AG09319 (cell line): ENCODE measurements around the gene RRP12.

ENCODE experiments used
- DNase-seq: peaks from one replicate; pipeline ENCODE4 v3.0.0-alpha.2; 2010; ENCODE audit warnings: low read depth; ENCODE audit errors: extremely low read depth
- CTCF ChIP-seq: IDR thresholded peaks from 2 replicates; pipeline ENCODE4 v1.5.1; 2011; ENCODE audit warnings: low read depth, mild to moderate bottlenecking, inconsistent platforms, low read length, moderate library complexity

The RRP12 gene

GRCh38 chr10:97333601-97334369, 67.4 kb downstream of the RRP12 start:
- no peak for DNase-seq
- TF ChIP-seq CTCF, result no peak

GRCh38 chr10:97333351-97333600, 67.9 kb downstream of the RRP12 start:
- TF ChIP-seq CTCF, result no peak; the same call in 1 of the 2 replicates
- DNase-seq, result no peak

- DNase-seq, result peak; percentile 52
- TF ChIP-seq CTCF, result peak; percentile 57
Measured at GRCh38 chr10:97332591-97333350, 68.4 kb downstream of the RRP12 start.

- TF ChIP-seq CTCF, result no peak
- DNase-seq, result no peak
Measured at GRCh38 chr10:97331153-97331703, 69.9 kb downstream of the RRP12 start.

DNA sequence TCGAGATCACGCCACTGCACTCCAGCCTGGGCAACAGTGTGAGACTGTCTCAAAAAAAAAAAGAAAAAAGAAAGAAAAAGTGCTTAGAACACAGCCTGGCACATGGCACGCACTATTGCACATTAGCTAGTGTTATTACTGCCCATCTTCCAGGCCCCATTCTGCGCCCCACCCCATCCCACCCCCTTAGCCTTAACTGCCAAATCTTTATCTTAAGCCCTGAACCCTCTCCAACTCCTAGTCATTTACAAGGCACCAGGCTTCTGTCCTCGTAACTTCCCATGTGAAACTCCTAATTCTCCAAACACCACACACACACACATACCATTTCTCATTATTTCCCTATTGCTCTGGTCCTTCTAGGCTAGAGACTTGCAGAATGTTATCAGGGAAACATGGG, 71.4 kb downstream of the RRP12 start:
- no peak for TF ChIP-seq CTCF
- DNase-seq, result no peak

DNA sequence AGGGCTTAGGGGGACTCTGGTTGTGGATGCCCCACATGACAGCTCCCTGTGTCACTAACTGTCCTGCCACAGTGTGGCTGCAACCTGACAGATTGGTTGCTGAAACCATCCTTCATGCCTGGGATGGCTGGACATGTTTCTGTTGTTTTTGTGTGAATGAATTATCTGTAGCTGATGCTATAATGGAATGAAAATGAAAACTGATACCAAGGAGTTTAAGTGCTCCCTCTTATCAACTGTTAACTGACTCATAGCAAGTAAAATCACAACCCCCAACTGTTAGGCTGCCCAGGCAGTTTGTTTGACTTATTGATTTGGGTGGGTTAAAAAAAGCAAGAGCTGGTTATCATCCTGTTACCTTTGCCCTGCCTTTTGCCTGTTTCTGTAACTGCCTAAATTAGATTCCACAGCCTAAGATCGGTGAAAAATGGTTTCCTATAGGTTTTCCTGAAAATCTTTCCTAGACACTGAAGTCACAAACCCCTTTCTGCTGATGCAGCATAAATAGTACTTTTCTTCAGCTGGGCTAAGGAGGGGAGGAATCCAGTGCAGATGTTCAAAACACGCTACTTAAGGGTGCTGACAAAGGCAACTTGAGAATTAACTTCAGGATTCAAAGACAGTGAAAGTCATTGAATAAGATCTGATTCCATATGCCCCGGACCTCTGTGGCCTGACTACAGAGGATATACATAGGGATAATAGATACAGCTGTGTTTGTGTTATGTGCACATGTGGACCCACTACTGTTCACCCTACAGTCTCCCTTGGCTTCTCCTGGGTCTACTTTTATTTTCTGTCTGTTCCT, 72.3 kb downstream of the RRP12 start:
- TF ChIP-seq CTCF, result no peak
- DNase-seq, result no peak
